ENCODE data around the gene NEK9. TPM values are rescaled to one million over a fixed set of nuclear protein-coding genes. Genes with fewer than 3 reads are reported as not detected.
A peak's percentile ranks its signal among the peaks of the same experiment; 100 is the strongest.

Gene NEK9
- polyA plus RNA-seq, 1 donor from 2014 or later = 9.4 TPM

GRCh38 chr14:75077794-75078193 is 49.1 kb downstream of the NEK9 start:
- no peak overlapping the region for H3K4me2 ChIP-seq (ENCODE audit: low read length)
- no peaks in the 10 kb centered on the region for H4K20me1 ChIP-seq (ENCODE audit: insufficient read depth)
- no peaks in the 10 kb centered on the region for H3K36me3 ChIP-seq (ENCODE audit: insufficient read depth, low read length)
- no peak overlapping the region for H3K9ac ChIP-seq (ENCODE audit: low read length)
- no peaks in the 10 kb centered on the region for H3K9me3 ChIP-seq (ENCODE audit: low read length)
- H3K4me3 ChIP-seq (ENCODE audit: low read length) = no peak overlapping the region
- no peaks in the 10 kb centered on the region for H3K27me3 ChIP-seq (ENCODE audit: insufficient read depth, low read depth, low read length)
- no peak overlapping the region for H3K27ac ChIP-seq (ENCODE audit: low read length)
- no peaks in the 10 kb centered on the region for H3K79me2 ChIP-seq (replicated peaks; ENCODE audit: insufficient read depth, low read length)
- no peaks in the 10 kb centered on the region for H3F3A ChIP-seq (ENCODE audit: insufficient read depth, low read length, poor library complexity, severe bottlenecking)
- H2AFZ ChIP-seq (ENCODE audit: low read depth, low read length) = no peak overlapping the region
- TF ChIP-seq POLR2AphosphoS5 (IDR thresholded peaks at IDR 0.05) (peak; percentile 67), MXI1 (conservative IDR thresholded peaks at IDR 0.05; ENCODE audit: poor library complexity, severe bottlenecking) (no peak), SMC3 (conservative IDR thresholded peaks at IDR 0.05; ENCODE audit: poor library complexity) (no peak)
- H3K9me2 ChIP-seq (ENCODE audit: insufficient read depth, low read length) = no peaks in the 10 kb centered on the region

GRCh38 chr14:75070383-75070782 is 56.5 kb downstream of the NEK9 start:
- no peak overlapping the region for H3K4me2 ChIP-seq (ENCODE audit: low read length)
- H3K4me3 ChIP-seq (ENCODE audit: low read length) = peak overlapping the region; percentile 91
- no peaks in the 10 kb centered on the region for H3F3A ChIP-seq (ENCODE audit: insufficient read depth, low read length, poor library complexity, severe bottlenecking)
- H4K20me1 ChIP-seq (ENCODE audit: insufficient read depth) = no peaks in the 10 kb centered on the region
- H3K36me3 ChIP-seq (ENCODE audit: insufficient read depth, low read length) = no peaks in the 10 kb centered on the region
- H3K9me3 ChIP-seq (ENCODE audit: low read length) = no peaks in the 10 kb centered on the region
- H3K79me2 ChIP-seq (replicated peaks; ENCODE audit: insufficient read depth, low read length) = no peaks in the 10 kb centered on the region
- TF ChIP-seq EZH2 (IDR thresholded peaks at IDR 0.05; ENCODE audit: borderline replicate concordance, insufficient read depth, low read length, poor library complexity, severe bottlenecking) (no peak), TAF1 (IDR thresholded peaks at IDR 0.05; ENCODE audit: low read depth) (no peak), POLR2AphosphoS5 (IDR thresholded peaks at IDR 0.05) (no peak), EP300 (conservative IDR thresholded peaks at IDR 0.05; ENCODE audit: poor library complexity, severe bottlenecking) (no peak), SMC3 (conservative IDR thresholded peaks at IDR 0.05; ENCODE audit: poor library complexity) (no peak), RAD21 (conservative IDR thresholded peaks at IDR 0.05) (no peak), MXI1 (conservative IDR thresholded peaks at IDR 0.05; ENCODE audit: poor library complexity, severe bottlenecking) (no peak)
- TF ChIP-seq, protein P1, sequence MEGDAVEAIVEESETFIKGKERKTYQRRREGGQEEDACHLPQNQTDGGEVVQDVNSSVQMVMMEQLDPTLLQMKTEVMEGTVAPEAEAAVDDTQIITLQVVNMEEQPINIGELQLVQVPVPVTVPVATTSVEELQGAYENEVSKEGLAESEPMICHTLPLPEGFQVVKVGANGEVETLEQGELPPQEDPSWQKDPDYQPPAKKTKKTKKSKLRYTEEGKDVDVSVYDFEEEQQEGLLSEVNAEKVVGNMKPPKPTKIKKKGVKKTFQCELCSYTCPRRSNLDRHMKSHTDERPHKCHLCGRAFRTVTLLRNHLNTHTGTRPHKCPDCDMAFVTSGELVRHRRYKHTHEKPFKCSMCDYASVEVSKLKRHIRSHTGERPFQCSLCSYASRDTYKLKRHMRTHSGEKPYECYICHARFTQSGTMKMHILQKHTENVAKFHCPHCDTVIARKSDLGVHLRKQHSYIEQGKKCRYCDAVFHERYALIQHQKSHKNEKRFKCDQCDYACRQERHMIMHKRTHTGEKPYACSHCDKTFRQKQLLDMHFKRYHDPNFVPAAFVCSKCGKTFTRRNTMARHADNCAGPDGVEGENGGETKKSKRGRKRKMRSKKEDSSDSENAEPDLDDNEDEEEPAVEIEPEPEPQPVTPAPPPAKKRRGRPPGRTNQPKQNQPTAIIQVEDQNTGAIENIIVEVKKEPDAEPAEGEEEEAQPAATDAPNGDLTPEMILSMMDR (IDR thresholded peaks at IDR 0.05; ENCODE audit: poor library complexity, severe bottlenecking) = no peak
- TF ChIP-seq, protein P2, sequence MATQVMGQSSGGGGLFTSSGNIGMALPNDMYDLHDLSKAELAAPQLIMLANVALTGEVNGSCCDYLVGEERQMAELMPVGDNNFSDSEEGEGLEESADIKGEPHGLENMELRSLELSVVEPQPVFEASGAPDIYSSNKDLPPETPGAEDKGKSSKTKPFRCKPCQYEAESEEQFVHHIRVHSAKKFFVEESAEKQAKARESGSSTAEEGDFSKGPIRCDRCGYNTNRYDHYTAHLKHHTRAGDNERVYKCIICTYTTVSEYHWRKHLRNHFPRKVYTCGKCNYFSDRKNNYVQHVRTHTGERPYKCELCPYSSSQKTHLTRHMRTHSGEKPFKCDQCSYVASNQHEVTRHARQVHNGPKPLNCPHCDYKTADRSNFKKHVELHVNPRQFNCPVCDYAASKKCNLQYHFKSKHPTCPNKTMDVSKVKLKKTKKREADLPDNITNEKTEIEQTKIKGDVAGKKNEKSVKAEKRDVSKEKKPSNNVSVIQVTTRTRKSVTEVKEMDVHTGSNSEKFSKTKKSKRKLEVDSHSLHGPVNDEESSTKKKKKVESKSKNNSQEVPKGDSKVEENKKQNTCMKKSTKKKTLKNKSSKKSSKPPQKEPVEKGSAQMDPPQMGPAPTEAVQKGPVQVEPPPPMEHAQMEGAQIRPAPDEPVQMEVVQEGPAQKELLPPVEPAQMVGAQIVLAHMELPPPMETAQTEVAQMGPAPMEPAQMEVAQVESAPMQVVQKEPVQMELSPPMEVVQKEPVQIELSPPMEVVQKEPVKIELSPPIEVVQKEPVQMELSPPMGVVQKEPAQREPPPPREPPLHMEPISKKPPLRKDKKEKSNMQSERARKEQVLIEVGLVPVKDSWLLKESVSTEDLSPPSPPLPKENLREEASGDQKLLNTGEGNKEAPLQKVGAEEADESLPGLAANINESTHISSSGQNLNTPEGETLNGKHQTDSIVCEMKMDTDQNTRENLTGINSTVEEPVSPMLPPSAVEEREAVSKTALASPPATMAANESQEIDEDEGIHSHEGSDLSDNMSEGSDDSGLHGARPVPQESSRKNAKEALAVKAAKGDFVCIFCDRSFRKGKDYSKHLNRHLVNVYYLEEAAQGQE (IDR thresholded peaks at IDR 0.05; ENCODE audit: borderline replicate concordance) = no peak
- no peak overlapping the region for H3K9ac ChIP-seq (ENCODE audit: low read length)
- H3K27me3 ChIP-seq (ENCODE audit: insufficient read depth, low read depth, low read length) = no peaks in the 10 kb centered on the region
- H3K9me2 ChIP-seq (ENCODE audit: insufficient read depth, low read length) = no peaks in the 10 kb centered on the region
- H3K27ac ChIP-seq (ENCODE audit: low read length) = no peak overlapping the region
- no peak overlapping the region for H2AFZ ChIP-seq (ENCODE audit: low read depth, low read length)

- no peaks in the 10 kb centered on the region for H3K9me2 ChIP-seq (ENCODE audit: insufficient read depth, low read length)
- H3K27me3 ChIP-seq (ENCODE audit: insufficient read depth, low read depth, low read length) = no peaks in the 10 kb centered on the region
- H3K36me3 ChIP-seq (ENCODE audit: insufficient read depth, low read length) = no peaks in the 10 kb centered on the region
- H3K79me2 ChIP-seq (replicated peaks; ENCODE audit: insufficient read depth, low read length) = no peaks in the 10 kb centered on the region
- no peak overlapping the region for H3K27ac ChIP-seq (ENCODE audit: low read length)
- peak overlapping the region; percentile 65 for H3K4me2 ChIP-seq (ENCODE audit: low read length)
- H3K4me3 ChIP-seq (ENCODE audit: low read length) = peak overlapping the region; percentile 91
- H3K9ac ChIP-seq (ENCODE audit: low read length) = peak overlapping the region; percentile 69
- no peaks in the 10 kb centered on the region for H4K20me1 ChIP-seq (ENCODE audit: insufficient read depth)
- no peaks in the 10 kb centered on the region for H3K9me3 ChIP-seq (ENCODE audit: low read length)
- H3F3A ChIP-seq (ENCODE audit: insufficient read depth, low read length, poor library complexity, severe bottlenecking) = no peaks in the 10 kb centered on the region
- no peak for TF ChIP-seq POLR2AphosphoS5 (IDR thresholded peaks at IDR 0.05)
- TF ChIP-seq, protein P2 (IDR thresholded peaks at IDR 0.05; ENCODE audit: borderline replicate concordance) = no peak
- H2AFZ ChIP-seq (ENCODE audit: low read depth, low read length) = peak overlapping the region; percentile 74
These were observed 57.1 kb downstream of the NEK9 start for GRCh38 chr14:75069811-75070145.

Measured in neural cell (in vitro differentiated cells).